ENCODE measurements around the gene PSMD3. TPM values are rescaled to one million over a fixed set of nuclear protein-coding genes. Genes with fewer than 3 reads are reported as not detected.
"Not testable (repeated sequence)": the region's sequence is repeated elsewhere in the genome, so short reads cannot be mapped to it uniquely, and the experiment has no call there.

PSMD3 gene
- total RNA-seq, 4 donors from 2014 or later: 72.2 to 121 (median 84.7) TPM

- TF ChIP-seq POLR2A (IDR thresholded peaks at IDR 0.05): no peak
- TF ChIP-seq CTCF (IDR thresholded peaks at IDR 0.05): no peak
- no peaks in the 10 kb centered on the region for H3K9me3 ChIP-seq
- DNase-seq: no peak
- no peak overlapping the region for H3K4me3 ChIP-seq
- H3K36me3 ChIP-seq: no peaks in the 10 kb centered on the region
- H3K27ac ChIP-seq: no peak overlapping the region
- H3K4me1 ChIP-seq: no peaks in the 10 kb centered on the region
- H3K27me3 ChIP-seq: no peaks in the 10 kb centered on the region
- intact Hi-C loops (cut with DNase I): no loop called here
- 77 to 85% methylated on average over 6 to 9 of the region's 9 CpGs for WGBS, 2 donors
Observed at GRCh38 chr17:40004072-40004471, 23.5 kb downstream of the PSMD3 start.

GRCh38 chr17:40004712-40005111 is 24.1 kb downstream of the PSMD3 start:
- 72 to 87% methylated on average over 6 to 7 of the region's 7 CpGs for WGBS, 2 donors
- H3K4me3 ChIP-seq: no peak overlapping the region
- no peaks in the 10 kb centered on the region for H3K4me1 ChIP-seq
- DNase-seq: no peak
- H3K9me3 ChIP-seq: no peaks in the 10 kb centered on the region
- intact Hi-C loops (cut with DNase I): no loop called here
- no peaks in the 10 kb centered on the region for H3K36me3 ChIP-seq
- no peaks in the 10 kb centered on the region for H3K27me3 ChIP-seq
- no peak overlapping the region for H3K27ac ChIP-seq
- TF ChIP-seq CTCF (IDR thresholded peaks at IDR 0.05) (no peak), POLR2A (IDR thresholded peaks at IDR 0.05) (no peak)

- Histone ChIP-seq H3K27ac (no peak overlapping the region), H3K4me1 (peaks cover 0 to 7% (median 0%) of the 10 kb centered on the region in 3 donors), H3K27me3 (no peaks in the 10 kb centered on the region), H3K4me3 (no peak overlapping the region), H3K36me3 (no peaks in the 10 kb centered on the region), H3K9me3 (no peaks in the 10 kb centered on the region)
- TF ChIP-seq CTCF (IDR thresholded peaks at IDR 0.05) (no peak), POLR2A (IDR thresholded peaks at IDR 0.05) (no peak)
- intact Hi-C loops (cut with DNase I): no loop called here
- WGBS, 2 donors: 84 to 91% methylated on average over 6 of the region's 6 CpGs
- no peak for DNase-seq
Observed at GRCh38 chr17:40005520-40005919, 24.9 kb downstream of the PSMD3 start.

GRCh38 chr17:40010946-40011500 is 30.4 kb downstream of the PSMD3 start:
- intact Hi-C loops (cut with DNase I): loop anchor here (10.0 kb wide), 2 partner anchors 74 to 154 kb away; no protein-coding TSS in a partner anchor
- DNase-seq, H3K36me3 ChIP-seq, H3K4me3 ChIP-seq, H3K27me3 ChIP-seq, H3K9me3 ChIP-seq: not testable (repeated sequence)
- peak overlapping the region in 3 of 4 donors; percentile 38 to 74 (median 73) for H3K27ac ChIP-seq
- peaks cover 15 to 40% (median 21%) of the 10 kb centered on the region in 3 donors for H3K4me1 ChIP-seq
- WGBS, 2 donors: 100% methylated on average over 3 of the region's 38 CpGs; no CpG with 5 or more reads in 1 of the 2 donors

DNA sequence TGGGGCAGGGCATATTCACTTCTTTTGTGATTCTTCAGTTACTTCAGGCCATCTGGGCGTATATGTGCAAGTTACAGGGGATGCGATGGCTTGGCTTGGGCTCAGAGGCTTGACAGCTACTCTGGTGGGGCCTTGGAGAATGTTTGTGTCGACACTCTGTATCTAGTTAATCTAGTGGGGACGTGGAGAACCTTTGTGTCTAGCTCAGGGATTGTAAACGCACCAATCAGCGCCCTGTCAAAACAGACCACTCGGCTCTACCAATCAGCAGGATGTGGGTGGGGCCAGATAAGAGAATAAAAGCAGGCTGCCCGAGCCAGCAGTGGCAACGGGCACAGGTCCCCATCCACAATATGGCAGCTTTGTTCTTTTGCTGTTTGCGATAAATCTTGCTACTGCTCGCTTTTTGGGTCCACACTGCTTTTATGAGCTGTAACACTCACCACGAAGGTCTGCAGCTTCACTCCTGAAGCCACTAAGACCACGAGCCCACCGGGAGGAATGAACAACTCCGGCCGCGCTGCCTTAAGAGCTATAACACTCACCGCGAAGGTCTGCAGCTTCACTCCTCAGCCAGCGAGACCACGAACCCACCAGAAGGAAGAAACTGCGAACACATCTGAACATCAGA is 31.5 kb downstream of the PSMD3 start:
- intact Hi-C loops (cut with DNase I): loop anchor here (10.0 kb wide), 2 partner anchors 73 to 153 kb away; no protein-coding TSS in a partner anchor
- not testable (repeated sequence) for H3K9me3 ChIP-seq, DNase-seq, H3K27ac ChIP-seq, H3K4me3 ChIP-seq, H3K36me3 ChIP-seq, H3K27me3 ChIP-seq
- 70 to 72% methylated on average over 14 to 15 of the region's 22 CpGs for WGBS, 2 donors
- H3K4me1 ChIP-seq: peaks cover 15 to 43% (median 21%) of the 10 kb centered on the region in 3 donors

GRCh38 chr17:40014375-40014980 is 33.9 kb downstream of the PSMD3 start:
- WGBS, 2 donors: 11 to 38% methylated on average over 7 to 10 of the region's 18 CpGs
- Histone ChIP-seq H3K27ac (peak overlapping the region in 3 of 4 donors; percentile 41 to 61 (median 47)), H3K27me3 (no peaks in the 10 kb centered on the region), H3K36me3 (peaks cover 0 to 16% (median 4%) of the 10 kb centered on the region in 3 donors), H3K9me3 (no peaks in the 10 kb centered on the region), H3K4me3 (no peak overlapping the region), H3K4me1 (peaks cover 15 to 67% (median 40%) of the 10 kb centered on the region in 3 donors)
- intact Hi-C loops (cut with DNase I): loop anchor here (10.0 kb wide), 2 partner anchors 70 to 150 kb away; no protein-coding TSS in a partner anchor
- no peak for DNase-seq
- TF ChIP-seq POLR2A (IDR thresholded peaks at IDR 0.05) (no peak), CTCF (IDR thresholded peaks at IDR 0.05) (no peak)

Measured in esophagus squamous epithelium (tissue), 5 donors.